GM08714 (cell line): ENCODE data around the gene DAP.
"Not testable (repeated sequence)": the region's sequence is repeated elsewhere in the genome, so short reads cannot be mapped to it uniquely, and the experiment has no call there.

Experiments used
- H3K4me3 ChIP-seq: fragments of 200-500 bp; sonication (Bioruptor generic); 2 replicates; pipeline ENCODE4 v1.5.1; 2014; ENCODE audit warnings: mild to moderate bottlenecking, low read length, inconsistent platforms
- ZNF274 ChIP-seq: IDR thresholded peaks from 2 replicates; pipeline ENCODE4 v1.6.1; 2012; ENCODE audit warnings: mild to moderate bottlenecking, low read depth, low read length

Gene DAP

DNA sequence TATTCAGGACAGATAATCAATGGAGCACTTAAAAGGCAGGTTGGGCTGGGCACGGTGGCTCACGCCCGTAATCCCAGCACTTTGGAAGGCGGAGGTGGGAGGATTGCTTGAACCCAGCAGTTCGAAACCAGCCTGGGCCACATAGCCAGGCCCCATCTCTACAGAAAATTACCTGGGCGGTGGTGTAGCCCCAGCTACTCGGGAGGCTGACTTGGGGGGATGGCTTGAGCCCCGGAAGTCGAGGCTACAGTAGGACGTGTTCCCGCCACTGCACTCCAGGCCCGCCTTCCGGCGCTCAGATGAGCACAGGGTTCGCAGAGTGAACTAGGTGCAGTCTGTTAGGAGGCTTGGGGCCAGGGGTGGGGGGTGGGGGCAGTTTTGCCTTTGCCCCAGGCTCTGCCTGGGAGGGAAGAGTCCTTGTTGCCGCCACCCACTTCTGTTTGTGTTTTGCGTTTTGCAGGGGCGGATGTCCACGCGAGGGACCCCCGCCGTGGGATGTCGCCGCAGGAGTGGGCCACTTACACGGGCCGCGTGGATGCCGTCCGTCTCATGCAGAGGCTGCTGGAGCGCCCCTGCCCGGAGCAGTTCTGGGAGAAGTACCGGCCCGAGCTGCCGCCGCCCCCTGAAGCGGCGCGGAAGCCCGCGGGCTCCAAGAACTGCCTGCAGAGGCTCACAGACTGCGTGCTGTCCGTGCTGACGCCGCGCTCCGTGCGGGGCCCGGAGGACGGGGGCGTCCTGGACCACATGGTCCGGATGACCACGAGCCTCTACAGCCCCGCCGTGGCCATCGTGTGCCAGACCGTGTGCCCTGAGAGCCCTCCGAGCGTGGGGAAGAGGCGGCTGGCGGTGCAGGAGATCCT, 112.0 kb downstream of the DAP start:
- no peak for TF ChIP-seq ZNF274

DNA sequence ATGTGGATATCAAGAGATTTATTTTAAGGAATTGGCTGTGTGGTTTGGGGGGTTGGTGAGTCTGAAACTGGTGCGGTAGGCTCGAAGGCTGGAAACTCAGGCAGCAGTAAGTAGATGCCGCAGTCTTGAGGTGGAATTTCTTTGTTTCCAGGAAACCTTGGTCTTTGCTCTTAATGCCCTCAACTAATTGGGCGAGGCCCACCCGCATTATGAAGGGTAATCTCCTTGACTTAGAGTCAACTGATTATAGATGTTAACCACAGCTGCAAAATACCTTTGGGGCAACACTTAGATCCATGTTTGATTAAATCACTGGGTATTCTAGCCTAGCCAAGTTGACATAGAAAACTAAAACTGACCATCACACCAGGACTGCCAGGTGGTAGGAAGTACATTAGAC, 113.4 kb downstream of the DAP start:
- no peak for TF ChIP-seq ZNF274
- H3K4me3 ChIP-seq = no peak overlapping the region

More for the DNA sequence above, 112.0 kb downstream of the DAP start:
- no peak overlapping the region for H3K4me3 ChIP-seq

- TF ChIP-seq ZNF274 = no peak
- H3K4me3 ChIP-seq = no peak overlapping the region
Observed at GRCh38 chr5:10645671-10646070, 115.4 kb downstream of the DAP start.

DNA sequence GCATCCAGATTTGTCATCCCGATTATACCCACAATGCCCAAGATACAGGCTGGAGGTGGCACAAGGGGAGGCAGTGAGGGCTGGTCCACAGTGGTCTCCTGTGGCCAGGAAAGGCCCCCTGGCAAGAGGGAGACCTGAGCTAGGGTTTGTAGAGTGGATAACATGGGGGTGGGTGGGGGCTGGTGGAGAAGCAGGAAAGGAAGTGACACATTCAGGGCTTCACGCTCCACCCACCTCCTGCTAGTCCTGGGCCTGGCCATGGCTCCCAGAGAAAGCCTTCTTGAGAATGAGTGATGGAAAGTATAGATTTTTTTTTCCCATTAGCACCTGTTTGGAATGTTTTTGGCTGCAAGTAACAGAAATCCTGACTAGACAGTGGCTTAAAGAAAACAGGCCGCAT, 115.9 kb downstream of the DAP start:
- H3K4me3 ChIP-seq = no peak overlapping the region
- no peak for TF ChIP-seq ZNF274

GRCh38 chr5:10644192-10644591, 116.8 kb downstream of the DAP start:
- H3K4me3 ChIP-seq = no peak overlapping the region
- TF ChIP-seq ZNF274 = no peak

GRCh38 chr5:10642367-10642766, 118.7 kb downstream of the DAP start:
- H3K4me3 ChIP-seq = no peak overlapping the region
- no peak for TF ChIP-seq ZNF274

- no peak overlapping the region for H3K4me3 ChIP-seq
- no peak for TF ChIP-seq ZNF274
Observed at GRCh38 chr5:10639846-10640368, 121.1 kb downstream of the DAP start.

DNA sequence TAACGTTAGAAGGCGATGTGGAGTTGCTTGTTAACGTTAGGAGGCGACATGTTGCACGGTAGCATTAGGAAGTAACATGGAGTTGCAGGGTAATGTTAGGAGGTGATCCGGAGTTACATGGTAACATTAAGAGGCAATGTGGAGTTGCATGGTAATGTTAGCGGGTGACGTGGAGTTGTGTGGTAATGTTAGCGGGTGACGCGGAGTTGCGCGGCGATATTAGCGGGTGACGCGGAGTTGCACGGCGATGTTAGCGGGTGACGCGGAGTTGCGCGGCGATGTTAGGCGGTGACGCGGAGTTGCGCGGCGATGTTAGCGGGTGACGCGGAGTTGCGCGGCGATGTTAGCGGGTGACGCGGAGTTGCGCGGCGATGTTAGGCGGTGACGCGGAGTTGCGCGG, 122.3 kb downstream of the DAP start:
- H3K4me3 ChIP-seq = not testable (repeated sequence)

- no peak for TF ChIP-seq ZNF274
- no peak overlapping the region for H3K4me3 ChIP-seq
Observed at GRCh38 chr5:10637944-10638343, 123.1 kb downstream of the DAP start.

DNA sequence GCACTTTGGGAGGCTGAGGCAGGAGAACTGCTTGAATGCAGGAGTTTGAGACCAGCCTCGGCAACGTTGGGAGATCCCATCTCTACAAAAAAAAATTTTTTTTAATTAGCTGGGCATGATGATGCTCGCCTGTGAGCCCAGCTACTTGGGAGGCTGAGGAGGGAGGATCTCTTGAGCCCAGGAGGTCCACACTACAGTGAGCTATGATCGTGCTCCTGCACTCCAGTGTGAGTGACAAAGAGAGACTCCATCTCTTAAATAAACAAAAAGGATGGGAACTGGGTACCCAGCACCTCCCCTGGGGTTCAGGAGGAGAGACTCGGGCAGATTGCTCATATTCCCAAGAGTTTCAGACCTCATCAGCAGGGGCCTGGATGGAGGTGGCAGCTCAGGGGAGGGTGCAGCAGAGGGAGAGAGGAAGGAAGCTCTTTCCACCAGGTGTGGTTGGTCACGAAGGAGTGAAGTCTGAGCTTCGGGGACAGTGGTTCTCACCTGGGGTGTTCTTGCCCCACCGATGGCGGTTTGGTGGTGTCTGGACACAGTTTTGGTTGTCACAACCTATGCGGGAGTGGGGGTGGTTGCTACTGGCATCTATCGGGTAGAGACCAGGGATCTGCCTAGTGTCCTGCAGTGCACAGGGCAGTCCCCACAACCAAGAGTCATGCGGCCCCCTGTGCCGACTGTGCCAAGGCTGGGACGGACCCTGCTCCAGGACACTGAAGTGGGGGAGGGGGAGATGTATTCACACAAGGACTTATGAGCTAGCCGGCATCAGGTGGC, 124.5 kb downstream of the DAP start:
- TF ChIP-seq ZNF274 = no peak

DNA sequence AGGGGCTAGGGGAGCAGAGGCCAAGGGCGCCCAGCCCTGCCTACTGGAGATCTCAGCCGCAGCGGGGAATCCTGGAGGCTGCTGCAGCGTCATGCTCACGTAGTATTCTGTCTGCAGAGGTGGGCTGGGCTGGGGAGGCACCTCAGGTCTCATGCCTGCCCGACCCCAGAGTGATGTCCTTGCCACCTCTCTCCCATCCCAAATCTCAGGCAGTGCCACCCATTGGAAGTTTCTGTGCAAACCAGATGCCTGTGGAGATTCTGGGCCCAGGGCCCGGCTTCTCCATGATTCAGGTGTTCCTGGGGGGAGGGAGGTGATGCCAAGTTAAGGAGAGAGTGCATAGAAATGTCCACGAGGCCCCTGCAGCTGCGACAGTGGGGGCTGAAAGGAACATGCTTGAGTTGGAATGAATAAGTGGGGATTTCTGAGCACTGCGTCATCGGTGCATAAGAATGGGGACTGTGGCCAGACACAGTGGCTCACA, 125.1 kb downstream of the DAP start:
- no peak for TF ChIP-seq ZNF274
- H3K4me3 ChIP-seq = no peak overlapping the region; the same call in 1 of the 2 replicates

More for the DNA sequence above, 124.5 kb downstream of the DAP start:
- H3K4me3 ChIP-seq = no peak overlapping the region

DNA sequence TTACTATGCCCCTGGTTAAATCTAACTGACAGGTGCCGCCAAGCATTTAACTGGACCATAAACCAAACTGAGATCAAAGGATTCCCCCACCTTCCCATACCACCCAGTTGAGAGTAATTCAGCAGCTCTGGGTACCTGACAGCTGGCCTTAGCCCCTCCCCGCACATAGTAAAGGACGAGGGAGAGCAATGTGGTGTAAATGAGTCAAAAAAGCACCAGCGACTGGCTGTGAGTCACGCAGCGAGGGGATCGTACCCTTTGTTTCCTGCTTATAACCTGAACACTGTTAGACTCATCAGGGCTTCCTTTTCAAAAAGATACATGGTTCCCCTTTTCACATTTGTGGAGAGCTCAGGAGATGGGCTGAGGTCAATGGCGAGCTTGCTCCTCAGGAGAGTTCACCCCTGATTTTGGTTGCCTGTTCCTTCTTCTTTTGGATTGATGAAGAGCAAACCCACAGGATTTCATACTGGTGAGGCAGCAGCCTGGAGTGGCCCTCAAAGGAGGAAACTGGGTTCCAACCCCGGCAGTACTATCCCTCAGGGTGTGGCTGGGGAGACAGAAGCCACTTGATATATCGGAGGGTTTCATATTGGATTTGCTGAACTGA, 125.7 kb downstream of the DAP start:
- H3K4me3 ChIP-seq = no peak overlapping the region; the same call in 1 of the 2 replicates
- TF ChIP-seq ZNF274 = no peak

- no peak for TF ChIP-seq ZNF274
- H3K4me3 ChIP-seq = no peak overlapping the region; the same call in 1 of the 2 replicates
Observed at GRCh38 chr5:10634562-10634961, 126.5 kb downstream of the DAP start.

DNA sequence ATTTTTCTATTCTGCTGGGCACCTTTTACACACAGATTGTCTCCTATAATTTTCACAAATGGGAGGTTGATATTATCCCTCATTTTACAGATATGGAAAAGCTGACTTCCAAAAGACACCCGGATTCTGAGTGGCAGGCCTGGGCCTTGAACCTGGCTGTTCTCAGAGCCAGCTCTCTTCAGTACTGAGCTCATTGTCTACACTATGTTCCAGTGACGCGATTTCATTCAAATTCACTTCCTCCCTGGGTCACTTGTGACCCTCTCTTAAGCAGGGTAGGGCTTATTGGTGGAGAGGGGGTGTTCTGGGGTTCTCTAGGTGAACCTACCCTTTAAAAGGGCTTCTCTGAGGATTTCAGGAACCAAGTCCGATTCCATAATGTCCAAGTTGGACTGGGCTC, 127.0 kb downstream of the DAP start:
- no peak overlapping the region; the same call in 1 of the 2 replicates for H3K4me3 ChIP-seq
- no peak for TF ChIP-seq ZNF274
